Uterus (tissue), 4 donors: Measurements from ENCODE around the gene FGF14. TPM values are rescaled to one million over a fixed set of nuclear protein-coding genes. Genes with fewer than 3 reads are reported as not detected.
A peak's percentile ranks its signal among the peaks of the same experiment; 100 is the strongest.

Experiments used
- DNase-seq, 2 donors: peaks; one replicate each; pipeline ENCODE4 v3.0.0-alpha.2; 2019 to 2020
- H3K27ac ChIP-seq, 2 donors: fragments of 200-600 bp; sonication (generic); 1 replicate in 1 of 2; 2 replicates in 1 of 2; pipeline ENCODE4 v1.5.1; 2016 to 2018
- H3K27me3 ChIP-seq, 2 donors: fragments of 200-600 bp; sonication (generic); one replicate each; pipeline ENCODE4 v1.5.1; 2018 to 2019; ENCODE audit warnings: control low read depth in 1 of 2
- H3K36me3 ChIP-seq, 2 donors: fragments of 200-600 bp; sonication (generic); one replicate each; pipeline ENCODE4 v1.5.1; 2019; ENCODE audit warnings: control low read depth in 1 of 2
- H3K4me1 ChIP-seq, 2 donors: fragments of 200-600 bp; sonication (generic); one replicate each; pipeline ENCODE4 v1.5.1; 2018 to 2019; ENCODE audit warnings: control low read depth in 1 of 2
- H3K4me3 ChIP-seq, 2 donors: fragments of 200-600 bp; sonication (generic); 1 replicate in 1 of 2; 2 replicates in 1 of 2; pipeline ENCODE4 v1.5.1; 2018 to 2019; ENCODE audit warnings: mild to moderate bottlenecking in 1 of 2
- H3K9me3 ChIP-seq, 2 donors: fragments of 200-600 bp; sonication (generic); one replicate each; pipeline ENCODE4 v1.5.1; 2019; ENCODE audit warnings: control low read depth in 1 of 2
- POLR2A ChIP-seq, 2 donors: fragments of 450-650 bp; IDR thresholded peaks; one replicate each; pipeline ENCODE4 v1.6.1; 2016; ENCODE audit warnings: antibody characterized with exemption in 2 of 2, mild to moderate bottlenecking in 1 of 2, moderate library complexity in 1 of 2
- intact Hi-C: fragments of 100-400 bp; cut with DNase I; formaldehyde crosslinking; loops from one replicate; pipeline ENCODE4 v1.15.1; 2023; ENCODE audit warnings: low total_unique reads
- total RNA-seq, 4 donors: library from RNA; depleted of rRNA in 3 of 4; stranded (reverse); fragments of >200 nt in 3 of 4; gene quantifications; one replicate each; pipeline versions ENCODE4 v1.1.0 to v1.2.4, GENCODE V29; 2014 to 2023
- TF ChIP-seq, protein P1 (sequence below), 4 experiments: fragments of 200-600 bp in 2 of 4; fragments of 450-650 bp in 2 of 4; sonication (generic) in 2 of 4; IDR thresholded peaks; one replicate each; pipeline ENCODE4 v1.5.1; 2016 to 2019; ENCODE audit warnings: antibody characterized with exemption in 4 of 4, mild to moderate bottlenecking in 2 of 4, moderate library complexity in 1 of 4
- donor health status: DM: yes; HTN: yes; CAD: no.

FGF14 gene
- total RNA-seq, 4 donors from 2014 or later: under 0.01 to 0.98 (median 0.62) TPM; not detected in 1

GRCh38 chr13:102395939-102396338 lies 5.9 kb downstream of the FGF14 start:
- Histone ChIP-seq H3K9me3 (no peaks in the 10 kb centered on the region), H3K27me3 (no peaks in the 10 kb centered on the region), H3K4me1 (peaks cover 0 to 8% of the 10 kb centered on the region in 2 donors), H3K4me3 (no peak overlapping the region), H3K27ac (no peak overlapping the region), H3K36me3 (no peaks in the 10 kb centered on the region)
- DNase-seq: no peak
- intact Hi-C loops: no loop called here
- no peak for TF ChIP-seq POLR2A (IDR thresholded peaks at IDR 0.05)
- TF ChIP-seq, protein P1, sequence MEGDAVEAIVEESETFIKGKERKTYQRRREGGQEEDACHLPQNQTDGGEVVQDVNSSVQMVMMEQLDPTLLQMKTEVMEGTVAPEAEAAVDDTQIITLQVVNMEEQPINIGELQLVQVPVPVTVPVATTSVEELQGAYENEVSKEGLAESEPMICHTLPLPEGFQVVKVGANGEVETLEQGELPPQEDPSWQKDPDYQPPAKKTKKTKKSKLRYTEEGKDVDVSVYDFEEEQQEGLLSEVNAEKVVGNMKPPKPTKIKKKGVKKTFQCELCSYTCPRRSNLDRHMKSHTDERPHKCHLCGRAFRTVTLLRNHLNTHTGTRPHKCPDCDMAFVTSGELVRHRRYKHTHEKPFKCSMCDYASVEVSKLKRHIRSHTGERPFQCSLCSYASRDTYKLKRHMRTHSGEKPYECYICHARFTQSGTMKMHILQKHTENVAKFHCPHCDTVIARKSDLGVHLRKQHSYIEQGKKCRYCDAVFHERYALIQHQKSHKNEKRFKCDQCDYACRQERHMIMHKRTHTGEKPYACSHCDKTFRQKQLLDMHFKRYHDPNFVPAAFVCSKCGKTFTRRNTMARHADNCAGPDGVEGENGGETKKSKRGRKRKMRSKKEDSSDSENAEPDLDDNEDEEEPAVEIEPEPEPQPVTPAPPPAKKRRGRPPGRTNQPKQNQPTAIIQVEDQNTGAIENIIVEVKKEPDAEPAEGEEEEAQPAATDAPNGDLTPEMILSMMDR (IDR thresholded peaks at IDR 0.05): no peak

DNA sequence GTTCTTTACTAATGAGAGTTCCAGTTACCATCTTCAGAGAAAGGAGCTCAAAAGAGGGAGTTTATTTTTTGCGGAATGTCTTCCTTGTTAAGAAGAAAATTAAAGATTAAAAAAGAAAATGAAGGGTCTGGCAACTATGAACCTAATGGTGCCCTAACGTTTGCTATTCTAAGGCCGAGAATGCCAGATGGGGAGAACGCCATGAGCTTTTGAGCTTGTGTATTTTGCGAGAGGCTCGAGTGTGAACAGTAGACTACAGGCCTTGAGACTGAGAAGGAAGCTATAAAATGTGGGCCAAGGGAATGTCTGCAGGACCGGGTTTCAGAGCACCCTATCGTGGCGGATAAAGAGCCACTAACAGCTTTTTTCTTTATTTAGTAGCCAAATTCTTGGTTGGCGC lies 6.7 kb downstream of the FGF14 start:
- Histone ChIP-seq H3K27ac (peak overlapping the region; percentile 74 to 75), H3K36me3 (no peaks in the 10 kb centered on the region), H3K4me3 (peak overlapping the region; percentile 66 to 77), H3K9me3 (no peaks in the 10 kb centered on the region), H3K27me3 (no peaks in the 10 kb centered on the region), H3K4me1 (peaks cover 0 to 4% of the 10 kb centered on the region in 2 donors)
- DNase-seq: no peak
- intact Hi-C loops: no loop called here
- TF ChIP-seq, protein P1 (IDR thresholded peaks at IDR 0.05): no peak
- TF ChIP-seq POLR2A (IDR thresholded peaks at IDR 0.05): no peak

- H3K27me3 ChIP-seq: no peaks in the 10 kb centered on the region
- DNase-seq: peak; percentile 93 to 95
- intact Hi-C loops: no loop called here
These were observed 7.4 kb downstream of the FGF14 start for GRCh38 chr13:102394158-102395053.

DNA sequence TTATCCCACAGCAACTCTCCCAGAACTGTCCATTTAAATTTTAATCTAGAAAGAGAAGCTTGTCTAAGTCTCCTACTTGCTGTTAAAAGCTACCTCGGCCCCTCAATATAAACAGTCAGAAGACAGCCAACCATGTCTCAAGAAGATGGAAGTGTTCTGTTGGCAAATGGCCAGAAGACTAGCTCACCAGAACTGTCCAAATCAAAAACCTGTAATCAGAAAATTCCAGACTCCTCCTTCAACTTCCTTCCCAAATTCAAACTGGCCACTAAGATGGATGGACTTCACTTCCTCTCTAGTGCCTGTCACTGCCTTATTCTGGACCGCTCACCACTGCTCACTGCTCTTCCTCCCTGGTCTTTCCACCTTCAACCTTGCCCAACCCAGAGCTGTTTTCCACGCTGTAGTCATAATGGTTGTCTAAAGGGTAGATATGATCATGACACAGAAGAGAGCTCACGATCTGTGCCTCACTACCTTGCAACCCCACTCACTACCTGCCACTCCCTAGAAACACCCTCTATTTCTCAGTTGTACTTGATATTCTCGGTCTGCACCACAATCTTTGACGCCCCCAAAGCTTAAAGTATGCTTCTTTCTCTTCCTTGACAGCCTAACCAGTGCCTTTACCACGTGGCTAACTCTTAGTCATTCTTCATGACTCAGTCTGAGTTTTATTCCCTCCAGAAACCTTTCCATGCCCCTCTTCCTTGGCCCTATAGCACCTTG lies 9.2 kb downstream of the FGF14 start:
- no peak for DNase-seq
- no peak for TF ChIP-seq POLR2A (IDR thresholded peaks at IDR 0.05)
- TF ChIP-seq, protein P1 (IDR thresholded peaks at IDR 0.05): no peak
- intact Hi-C loops: no loop called here
- Histone ChIP-seq H3K27me3 (no peaks in the 10 kb centered on the region), H3K36me3 (no peaks in the 10 kb centered on the region), H3K4me3 (no peak overlapping the region), H3K4me1 (no peaks in the 10 kb centered on the region), H3K9me3 (no peaks in the 10 kb centered on the region), H3K27ac (no peak overlapping the region)

More at GRCh38 chr13:102394158-102395053, 7.4 kb downstream of the FGF14 start:
- TF ChIP-seq POLR2A (IDR thresholded peaks at IDR 0.05): peak; percentile 34 to 50
- TF ChIP-seq, protein P1 (IDR thresholded peaks at IDR 0.05): peak in 1 of 4 experiments; percentile 6
- Histone ChIP-seq H3K9me3 (no peaks in the 10 kb centered on the region), H3K27ac (peak overlapping the region; percentile 74 to 75), H3K4me1 (no peaks in the 10 kb centered on the region), H3K36me3 (no peaks in the 10 kb centered on the region), H3K4me3 (peak overlapping the region; percentile 66 to 77)

GRCh38 chr13:102386461-102386860 lies 15.4 kb downstream of the FGF14 start:
- DNase-seq: no peak
- intact Hi-C loops: no loop called here
- TF ChIP-seq, protein P1 (IDR thresholded peaks at IDR 0.05): no peak
- TF ChIP-seq POLR2A (IDR thresholded peaks at IDR 0.05): no peak
- H3K27ac ChIP-seq: no peak overlapping the region
- no peaks in the 10 kb centered on the region for H3K36me3 ChIP-seq
- no peak overlapping the region for H3K4me3 ChIP-seq
- no peaks in the 10 kb centered on the region for H3K4me1 ChIP-seq
- H3K9me3 ChIP-seq: no peaks in the 10 kb centered on the region
- no peaks in the 10 kb centered on the region for H3K27me3 ChIP-seq
